NCI-H345 treated with DMSO at 0.1 percent for 48 hours (cell line): ENCODE data around the gene WDR26.
"Not testable (repeated sequence)": the region's sequence is repeated elsewhere in the genome, so short reads cannot be mapped to it uniquely, and the experiment has no call there.

Experiments
- DNase-seq: peaks from one replicate; lab custom pipeline; 2025; ENCODE audit not compliant: unreplicated experiment; lab: John Stamatoyannopoulos, UW

Gene WDR26

GRCh38 chr1:224434691-224435317, at the start of gene WDR26:
Gene WDR26, minus strand, starts transcription at chr1:224434797.
- DNase-seq = peak; percentile 87

- DNase-seq = not testable (repeated sequence)
Measured at GRCh38 chr1:224483206-224483605, 48.6 kb upstream of the WDR26 start.

- no peak for DNase-seq
Measured at GRCh38 chr1:224482619-224483018, 48.0 kb upstream of the WDR26 start.

GRCh38 chr1:224481601-224482000, 47.0 kb upstream of the WDR26 start:
- DNase-seq = no peak

- DNase-seq = not testable (repeated sequence)
Measured at GRCh38 chr1:224480888-224481459, 46.4 kb upstream of the WDR26 start.

GRCh38 chr1:224480200-224480599, 45.6 kb upstream of the WDR26 start:
- not testable (repeated sequence) for DNase-seq

GRCh38 chr1:224472806-224473205, 38.2 kb upstream of the WDR26 start:
- DNase-seq = no peak

- no peak for DNase-seq
Measured at GRCh38 chr1:224466154-224466553, 31.6 kb upstream of the WDR26 start.

- no peak for DNase-seq
Measured at GRCh38 chr1:224459966-224460365, 25.4 kb upstream of the WDR26 start.

- no peak for DNase-seq
Measured at GRCh38 chr1:224458996-224459395, 24.4 kb upstream of the WDR26 start.

- DNase-seq = no peak
Measured at GRCh38 chr1:224458296-224458695, 23.7 kb upstream of the WDR26 start.

GRCh38 chr1:224457782-224458144, 23.2 kb upstream of the WDR26 start:
- DNase-seq = no peak

- no peak for DNase-seq
Measured at GRCh38 chr1:224456637-224456953, 22.0 kb upstream of the WDR26 start.

GRCh38 chr1:224454402-224455055, 19.9 kb upstream of the WDR26 start:
- no peak for DNase-seq

GRCh38 chr1:224450561-224451350, 16.2 kb upstream of the WDR26 start:
- no peak for DNase-seq

- no peak for DNase-seq
Measured at GRCh38 chr1:224450159-224450558, 15.6 kb upstream of the WDR26 start.

- no peak for DNase-seq
Measured at GRCh38 chr1:224448453-224449017, 13.9 kb upstream of the WDR26 start.

- no peak for DNase-seq
Measured at GRCh38 chr1:224447971-224448370, 13.4 kb upstream of the WDR26 start.

GRCh38 chr1:224447251-224447650, 12.7 kb upstream of the WDR26 start:
- no peak for DNase-seq

- DNase-seq = no peak
Measured at GRCh38 chr1:224438989-224439388, 4.4 kb upstream of the WDR26 start.

GRCh38 chr1:224435999-224436398, 1.4 kb upstream of the WDR26 start:
- DNase-seq = no peak

GRCh38 chr1:224435318-224435763, 744 bp upstream of the WDR26 start:
- DNase-seq = no peak
